ENCODE results near the gene UCK2. TPM values are rescaled to one million over a fixed set of nuclear protein-coding genes. Genes with fewer than 3 reads are reported as not detected.
A peak's percentile ranks its signal among the peaks of the same experiment; 100 is the strongest.

Gene UCK2
- total and polyA plus RNA-seq, 5 donors, result 6.9 to 11.3 (median 9.6) TPM

- Histone ChIP-seq H3K27ac (ENCODE audit: low read length) (no peak overlapping the region), H3K4me1 (ENCODE audit: control insufficient read depth, insufficient read depth, low read length) (peaks cover 13% of the 10 kb centered on the region), H3K27me3 (ENCODE audit: control insufficient read depth, insufficient read depth) (no peaks in the 10 kb centered on the region), H3K9me3 (ENCODE audit: control insufficient read depth, low read length) (no peaks in the 10 kb centered on the region), H3K4me3 (ENCODE audit: low read length) (no peak overlapping the region)
- intact Hi-C loops (cut with DNase I), result no loop called here
- no peak for DNase-seq
- ATAC-seq, result no peak
- 94% methylated on average over 1 of the region's 1 CpG for WGBS
Measured at GRCh38 chr1:165834229-165834628, 6.8 kb downstream of the UCK2 start.

DNA sequence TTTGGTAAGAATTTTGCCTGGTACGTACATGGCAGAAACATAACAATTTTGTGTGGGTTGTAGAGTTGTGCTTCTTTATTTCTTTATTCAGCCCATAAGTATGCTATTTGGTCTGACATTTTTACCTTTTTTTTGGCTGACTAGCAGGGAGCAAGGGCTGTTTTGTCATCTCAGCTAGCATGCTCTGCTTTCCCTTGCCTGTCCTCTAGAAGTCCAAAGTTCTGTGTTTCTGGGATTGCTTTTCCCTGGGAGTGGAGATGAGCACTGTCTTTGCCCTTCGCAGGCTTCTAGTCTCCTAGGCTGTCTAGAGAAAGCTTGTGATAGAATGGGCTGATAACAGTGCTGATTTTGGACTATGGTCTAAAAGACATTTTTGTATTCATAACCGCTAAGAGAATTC, 7.5 kb downstream of the UCK2 start:
- Histone ChIP-seq H3K27ac (ENCODE audit: low read length) (no peak overlapping the region), H3K4me1 (ENCODE audit: control insufficient read depth, insufficient read depth, low read length) (peaks cover 13% of the 10 kb centered on the region), H3K9me3 (ENCODE audit: control insufficient read depth, low read length) (no peaks in the 10 kb centered on the region), H3K4me3 (ENCODE audit: low read length) (no peak overlapping the region), H3K27me3 (ENCODE audit: control insufficient read depth, insufficient read depth) (no peaks in the 10 kb centered on the region)
- DNase-seq (no peak), ATAC-seq (no peak)
- intact Hi-C loops (cut with DNase I), result no loop called here
- 95% methylated on average over 3 of the region's 3 CpGs for WGBS

- no peaks in the 10 kb centered on the region for H3K9me3 ChIP-seq (ENCODE audit: control insufficient read depth, low read length)
- intact Hi-C loops (cut with DNase I), result no loop called here
- H3K27ac ChIP-seq (ENCODE audit: low read length), result no peak overlapping the region
Measured at GRCh38 chr1:165836664-165837482, 9.5 kb downstream of the UCK2 start.

GRCh38 chr1:165837838-165838364, 10.5 kb downstream of the UCK2 start:
- intact Hi-C loops (cut with DNase I), result no loop called here
- ATAC-seq (peak; percentile 55 to 78), DNase-seq (no peak)
- Histone ChIP-seq H3K27ac (ENCODE audit: low read length) (no peak overlapping the region), H3K9me3 (ENCODE audit: control insufficient read depth, low read length) (peaks cover 2% of the 10 kb centered on the region), H3K27me3 (ENCODE audit: control insufficient read depth, insufficient read depth) (no peaks in the 10 kb centered on the region), H3K4me1 (ENCODE audit: control insufficient read depth, insufficient read depth, low read length) (peaks cover 17% of the 10 kb centered on the region), H3K4me3 (ENCODE audit: low read length) (no peak overlapping the region)
- 75% methylated on average over 6 of the region's 6 CpGs for WGBS

More at GRCh38 chr1:165836664-165837482, 9.5 kb downstream of the UCK2 start:
- no peaks in the 10 kb centered on the region for H3K27me3 ChIP-seq (ENCODE audit: control insufficient read depth, insufficient read depth)
- H3K4me3 ChIP-seq (ENCODE audit: low read length), result no peak overlapping the region
- DNase-seq (no peak), ATAC-seq (no peak)
- 70% methylated on average over 6 of the region's 6 CpGs for WGBS
- peaks cover 13% of the 10 kb centered on the region for H3K4me1 ChIP-seq (ENCODE audit: control insufficient read depth, insufficient read depth, low read length)

- intact Hi-C loops (cut with DNase I), result loop anchor here in 1 of 4 donors (10.0 kb wide), 1 partner anchor 54 kb away; no protein-coding TSS in a partner anchor
- no peak overlapping the region for H3K27ac ChIP-seq (ENCODE audit: low read length)
- ATAC-seq, result no peak
- DNase-seq, result no peak
- 83% methylated on average over 4 of the region's 4 CpGs for WGBS
- peaks cover 12% of the 10 kb centered on the region for H3K4me1 ChIP-seq (ENCODE audit: control insufficient read depth, insufficient read depth, low read length)
- no peaks in the 10 kb centered on the region for H3K27me3 ChIP-seq (ENCODE audit: control insufficient read depth, insufficient read depth)
- H3K9me3 ChIP-seq (ENCODE audit: control insufficient read depth, low read length), result peaks cover 2% of the 10 kb centered on the region
- H3K4me3 ChIP-seq (ENCODE audit: low read length), result no peak overlapping the region
Measured at GRCh38 chr1:165840423-165840822, 13.0 kb downstream of the UCK2 start.

DNA sequence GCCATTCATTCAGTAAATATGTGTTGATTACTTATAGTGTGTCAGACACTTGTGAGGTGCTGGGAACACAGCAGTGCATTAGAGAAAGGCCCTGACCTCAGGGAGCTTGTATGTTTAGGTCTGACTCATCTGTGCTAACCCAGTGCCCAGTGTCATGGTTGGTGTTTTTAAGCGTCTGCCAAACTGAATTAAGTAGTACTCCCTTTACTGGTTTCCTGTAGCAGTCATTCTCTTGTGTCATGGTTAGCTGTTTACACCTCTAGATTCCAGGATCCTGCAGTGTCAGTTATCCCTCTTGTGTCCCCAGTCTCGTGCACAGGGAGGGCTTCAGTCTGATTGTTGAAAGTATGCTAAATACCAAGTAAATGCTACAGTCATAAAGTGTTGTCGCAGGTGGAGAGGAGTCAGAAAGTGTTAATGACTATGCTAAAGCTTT, 14.2 kb downstream of the UCK2 start:
- intact Hi-C loops (cut with DNase I), result loop anchor here in 1 of 4 donors (10.0 kb wide), 1 partner anchor 53 kb away; no protein-coding TSS in a partner anchor
- Histone ChIP-seq H3K4me3 (ENCODE audit: low read length) (no peak overlapping the region), H3K9me3 (ENCODE audit: control insufficient read depth, low read length) (peaks cover 2% of the 10 kb centered on the region), H3K27me3 (ENCODE audit: control insufficient read depth, insufficient read depth) (no peaks in the 10 kb centered on the region), H3K27ac (ENCODE audit: low read length) (no peak overlapping the region), H3K4me1 (ENCODE audit: control insufficient read depth, insufficient read depth, low read length) (peaks cover 11% of the 10 kb centered on the region)
- 89% methylated on average over 3 of the region's 3 CpGs for WGBS
- DNase-seq (no peak), ATAC-seq (no peak)

DNA sequence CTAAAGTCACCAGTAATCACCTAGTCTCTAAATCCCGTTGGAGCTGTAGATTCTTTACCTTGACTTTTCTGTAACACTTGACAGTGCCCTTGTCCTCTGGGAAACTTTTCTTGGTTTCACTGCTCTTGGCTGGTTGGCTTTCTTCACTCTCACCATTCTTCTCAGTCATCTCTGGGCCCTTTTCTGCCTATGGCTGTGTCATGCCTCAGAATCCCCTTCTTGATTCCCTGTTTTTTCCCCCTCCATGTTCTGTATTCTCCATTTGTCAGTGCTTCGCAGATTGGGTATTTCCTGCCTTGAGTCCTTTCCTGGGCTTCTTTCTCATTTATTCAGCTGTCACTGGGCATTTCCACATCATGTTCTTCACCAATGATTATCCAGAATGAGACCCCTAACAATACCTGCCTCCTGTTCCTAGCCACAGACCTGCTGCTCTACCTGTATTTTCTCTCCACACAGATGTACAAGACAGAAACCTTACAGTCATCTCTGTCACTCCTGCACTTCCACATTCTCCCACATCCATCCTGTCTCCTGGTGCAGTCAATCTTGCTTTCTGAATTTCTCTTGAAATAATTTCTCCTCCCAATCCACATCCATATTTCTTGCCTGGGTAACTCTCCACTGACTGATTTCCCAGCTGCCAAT, 14.7 kb downstream of the UCK2 start:
- Histone ChIP-seq H3K4me3 (ENCODE audit: low read length) (no peak overlapping the region), H3K4me1 (ENCODE audit: control insufficient read depth, insufficient read depth, low read length) (peaks cover 8% of the 10 kb centered on the region), H3K9me3 (ENCODE audit: control insufficient read depth, low read length) (peaks cover 2% of the 10 kb centered on the region), H3K27ac (ENCODE audit: low read length) (no peak overlapping the region), H3K27me3 (ENCODE audit: control insufficient read depth, insufficient read depth) (no peaks in the 10 kb centered on the region)
- intact Hi-C loops (cut with DNase I), result loop anchor here in 1 of 4 donors (10.0 kb wide), 1 partner anchor 53 kb away; no protein-coding TSS in a partner anchor
- ATAC-seq (no peak), DNase-seq (no peak)
- 79% methylated on average over 2 of the region's 2 CpGs for WGBS

DNA sequence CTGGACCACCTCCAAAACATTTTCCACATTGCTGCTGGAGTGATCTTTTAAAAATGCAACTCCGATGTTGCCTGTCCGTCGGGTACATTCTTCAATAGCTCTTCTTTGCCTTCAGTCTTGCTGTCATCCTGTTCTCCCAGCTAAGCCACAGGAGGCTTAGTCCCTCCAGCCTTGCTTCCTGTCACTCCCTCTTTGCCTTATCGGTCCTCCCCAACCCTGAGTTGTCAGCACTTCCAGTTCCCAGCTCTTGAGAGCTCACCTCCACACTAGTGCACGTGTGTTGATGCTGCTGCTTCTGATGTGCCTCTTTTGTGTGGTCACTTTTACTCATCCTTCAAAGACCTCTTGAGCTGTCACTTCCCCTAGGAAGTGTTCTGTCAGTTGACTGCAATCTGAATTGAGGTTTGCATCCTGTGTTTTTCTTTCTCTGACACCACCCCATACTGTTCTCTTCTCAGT, 15.3 kb downstream of the UCK2 start:
- peak; percentile 40 to 70 for ATAC-seq
- no peak overlapping the region for H3K4me3 ChIP-seq (ENCODE audit: low read length)
- no peak for DNase-seq
- H3K4me1 ChIP-seq (ENCODE audit: control insufficient read depth, insufficient read depth, low read length), result peaks cover 6% of the 10 kb centered on the region
- H3K27ac ChIP-seq (ENCODE audit: low read length), result no peak overlapping the region
- H3K9me3 ChIP-seq (ENCODE audit: control insufficient read depth, low read length), result peaks cover 2% of the 10 kb centered on the region
- no peaks in the 10 kb centered on the region for H3K27me3 ChIP-seq (ENCODE audit: control insufficient read depth, insufficient read depth)
- 17% methylated on average over 5 of the region's 5 CpGs for WGBS
- intact Hi-C loops (cut with DNase I), result loop anchor here in 1 of 4 donors (10.0 kb wide), 1 partner anchor 52 kb away; no protein-coding TSS in a partner anchor

DNA sequence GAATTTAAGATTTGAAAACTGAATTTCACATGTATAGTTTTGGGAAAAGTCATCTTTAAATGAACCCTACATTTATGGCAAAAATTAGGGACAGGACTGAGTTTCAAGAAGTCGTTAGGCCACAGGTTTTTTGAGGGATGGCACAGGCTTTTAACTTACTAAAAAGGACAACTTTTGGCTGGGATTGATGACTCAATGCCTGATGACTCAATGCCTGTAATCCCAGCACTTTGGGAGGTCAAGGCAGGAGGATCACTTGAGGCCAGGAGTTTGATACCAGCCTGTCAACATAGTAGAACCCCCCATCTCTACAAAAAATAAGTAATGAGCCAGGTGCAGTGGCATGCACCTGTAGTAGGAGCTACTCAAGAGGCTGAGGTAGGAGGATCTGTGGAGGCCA, 15.9 kb downstream of the UCK2 start:
- no peak for ATAC-seq
- Histone ChIP-seq H3K4me1 (ENCODE audit: control insufficient read depth, insufficient read depth, low read length) (peaks cover 6% of the 10 kb centered on the region), H3K27me3 (ENCODE audit: control insufficient read depth, insufficient read depth) (no peaks in the 10 kb centered on the region), H3K27ac (ENCODE audit: low read length) (no peak overlapping the region), H3K9me3 (ENCODE audit: control insufficient read depth, low read length) (peaks cover 2% of the 10 kb centered on the region), H3K4me3 (ENCODE audit: low read length) (no peak overlapping the region)
- 76% methylated on average over 1 of the region's 1 CpG for WGBS
- DNase-seq, result no peak
- intact Hi-C loops (cut with DNase I), result loop anchor here in 1 of 4 donors (10.0 kb wide), 1 partner anchor 51 kb away; no protein-coding TSS in a partner anchor

GRCh38 chr1:165844114-165844798, 16.8 kb downstream of the UCK2 start:
- peaks cover 2% of the 10 kb centered on the region for H3K9me3 ChIP-seq (ENCODE audit: control insufficient read depth, low read length)
- intact Hi-C loops (cut with DNase I), result loop anchor here in 1 of 4 donors (10.0 kb wide), 1 partner anchor 51 kb away; no protein-coding TSS in a partner anchor
- H3K4me1 ChIP-seq (ENCODE audit: control insufficient read depth, insufficient read depth, low read length), result peaks cover 8% of the 10 kb centered on the region
- H3K27ac ChIP-seq (ENCODE audit: low read length), result no peak overlapping the region
- no peaks in the 10 kb centered on the region for H3K27me3 ChIP-seq (ENCODE audit: control insufficient read depth, insufficient read depth)
- DNase-seq (no peak), ATAC-seq (no peak)
- no peak overlapping the region for H3K4me3 ChIP-seq (ENCODE audit: low read length)
- 73% methylated on average over 11 of the region's 11 CpGs for WGBS

Measured in right cardiac atrium (tissue), 5 donors.